ENCODE data around the gene CSMD2. TPM values are rescaled to one million over a fixed set of nuclear protein-coding genes. Genes with fewer than 3 reads are reported as not detected.

The CSMD2 gene
- total and polyA plus RNA-seq, 2 of the 8 experiments (the other 6 are each of a cell fraction or from before 2014, with no cell fraction given): 7.0 to 14.7 TPM

GRCh38 chr1:34188418-34188817, 23.4 kb upstream of the CSMD2 start (continued):
- TF ChIP-seq, protein P1, sequence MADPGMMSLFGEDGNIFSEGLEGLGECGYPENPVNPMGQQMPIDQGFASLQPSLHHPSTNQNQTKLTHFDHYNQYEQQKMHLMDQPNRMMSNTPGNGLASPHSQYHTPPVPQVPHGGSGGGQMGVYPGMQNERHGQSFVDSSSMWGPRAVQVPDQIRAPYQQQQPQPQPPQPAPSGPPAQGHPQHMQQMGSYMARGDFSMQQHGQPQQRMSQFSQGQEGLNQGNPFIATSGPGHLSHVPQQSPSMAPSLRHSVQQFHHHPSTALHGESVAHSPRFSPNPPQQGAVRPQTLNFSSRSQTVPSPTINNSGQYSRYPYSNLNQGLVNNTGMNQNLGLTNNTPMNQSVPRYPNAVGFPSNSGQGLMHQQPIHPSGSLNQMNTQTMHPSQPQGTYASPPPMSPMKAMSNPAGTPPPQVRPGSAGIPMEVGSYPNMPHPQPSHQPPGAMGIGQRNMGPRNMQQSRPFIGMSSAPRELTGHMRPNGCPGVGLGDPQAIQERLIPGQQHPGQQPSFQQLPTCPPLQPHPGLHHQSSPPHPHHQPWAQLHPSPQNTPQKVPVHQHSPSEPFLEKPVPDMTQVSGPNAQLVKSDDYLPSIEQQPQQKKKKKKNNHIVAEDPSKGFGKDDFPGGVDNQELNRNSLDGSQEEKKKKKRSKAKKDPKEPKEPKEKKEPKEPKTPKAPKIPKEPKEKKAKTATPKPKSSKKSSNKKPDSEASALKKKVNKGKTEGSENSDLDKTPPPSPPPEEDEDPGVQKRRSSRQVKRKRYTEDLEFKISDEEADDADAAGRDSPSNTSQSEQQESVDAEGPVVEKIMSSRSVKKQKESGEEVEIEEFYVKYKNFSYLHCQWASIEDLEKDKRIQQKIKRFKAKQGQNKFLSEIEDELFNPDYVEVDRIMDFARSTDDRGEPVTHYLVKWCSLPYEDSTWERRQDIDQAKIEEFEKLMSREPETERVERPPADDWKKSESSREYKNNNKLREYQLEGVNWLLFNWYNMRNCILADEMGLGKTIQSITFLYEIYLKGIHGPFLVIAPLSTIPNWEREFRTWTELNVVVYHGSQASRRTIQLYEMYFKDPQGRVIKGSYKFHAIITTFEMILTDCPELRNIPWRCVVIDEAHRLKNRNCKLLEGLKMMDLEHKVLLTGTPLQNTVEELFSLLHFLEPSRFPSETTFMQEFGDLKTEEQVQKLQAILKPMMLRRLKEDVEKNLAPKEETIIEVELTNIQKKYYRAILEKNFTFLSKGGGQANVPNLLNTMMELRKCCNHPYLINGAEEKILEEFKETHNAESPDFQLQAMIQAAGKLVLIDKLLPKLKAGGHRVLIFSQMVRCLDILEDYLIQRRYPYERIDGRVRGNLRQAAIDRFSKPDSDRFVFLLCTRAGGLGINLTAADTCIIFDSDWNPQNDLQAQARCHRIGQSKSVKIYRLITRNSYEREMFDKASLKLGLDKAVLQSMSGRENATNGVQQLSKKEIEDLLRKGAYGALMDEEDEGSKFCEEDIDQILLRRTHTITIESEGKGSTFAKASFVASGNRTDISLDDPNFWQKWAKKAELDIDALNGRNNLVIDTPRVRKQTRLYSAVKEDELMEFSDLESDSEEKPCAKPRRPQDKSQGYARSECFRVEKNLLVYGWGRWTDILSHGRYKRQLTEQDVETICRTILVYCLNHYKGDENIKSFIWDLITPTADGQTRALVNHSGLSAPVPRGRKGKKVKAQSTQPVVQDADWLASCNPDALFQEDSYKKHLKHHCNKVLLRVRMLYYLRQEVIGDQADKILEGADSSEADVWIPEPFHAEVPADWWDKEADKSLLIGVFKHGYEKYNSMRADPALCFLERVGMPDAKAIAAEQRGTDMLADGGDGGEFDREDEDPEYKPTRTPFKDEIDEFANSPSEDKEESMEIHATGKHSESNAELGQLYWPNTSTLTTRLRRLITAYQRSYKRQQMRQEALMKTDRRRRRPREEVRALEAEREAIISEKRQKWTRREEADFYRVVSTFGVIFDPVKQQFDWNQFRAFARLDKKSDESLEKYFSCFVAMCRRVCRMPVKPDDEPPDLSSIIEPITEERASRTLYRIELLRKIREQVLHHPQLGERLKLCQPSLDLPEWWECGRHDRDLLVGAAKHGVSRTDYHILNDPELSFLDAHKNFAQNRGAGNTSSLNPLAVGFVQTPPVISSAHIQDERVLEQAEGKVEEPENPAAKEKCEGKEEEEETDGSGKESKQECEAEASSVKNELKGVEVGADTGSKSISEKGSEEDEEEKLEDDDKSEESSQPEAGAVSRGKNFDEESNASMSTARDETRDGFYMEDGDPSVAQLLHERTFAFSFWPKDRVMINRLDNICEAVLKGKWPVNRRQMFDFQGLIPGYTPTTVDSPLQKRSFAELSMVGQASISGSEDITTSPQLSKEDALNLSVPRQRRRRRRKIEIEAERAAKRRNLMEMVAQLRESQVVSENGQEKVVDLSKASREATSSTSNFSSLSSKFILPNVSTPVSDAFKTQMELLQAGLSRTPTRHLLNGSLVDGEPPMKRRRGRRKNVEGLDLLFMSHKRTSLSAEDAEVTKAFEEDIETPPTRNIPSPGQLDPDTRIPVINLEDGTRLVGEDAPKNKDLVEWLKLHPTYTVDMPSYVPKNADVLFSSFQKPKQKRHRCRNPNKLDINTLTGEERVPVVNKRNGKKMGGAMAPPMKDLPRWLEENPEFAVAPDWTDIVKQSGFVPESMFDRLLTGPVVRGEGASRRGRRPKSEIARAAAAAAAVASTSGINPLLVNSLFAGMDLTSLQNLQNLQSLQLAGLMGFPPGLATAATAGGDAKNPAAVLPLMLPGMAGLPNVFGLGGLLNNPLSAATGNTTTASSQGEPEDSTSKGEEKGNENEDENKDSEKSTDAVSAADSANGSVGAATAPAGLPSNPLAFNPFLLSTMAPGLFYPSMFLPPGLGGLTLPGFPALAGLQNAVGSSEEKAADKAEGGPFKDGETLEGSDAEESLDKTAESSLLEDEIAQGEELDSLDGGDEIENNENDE (IDR thresholded peaks at IDR 0.05; ENCODE audit: insufficient replicate concordance, low read length): no peak
- TF ChIP-seq CREB1 (IDR thresholded peaks at IDR 0.05) (no peak; the same call in 1 of the 2 replicates), TBP (IDR thresholded peaks at IDR 0.05; ENCODE audit: low read depth, low read length) (no peak), ATF2 (IDR thresholded peaks at IDR 0.05; ENCODE audit: low read length) (0 out of 2 replicates have a peak, but pooled peaks have one; percentile 21), BCL11A (IDR thresholded peaks at IDR 0.05; ENCODE audit: low read depth in 2 of 2, low read length in 2 of 2) (no peak), KDM1A (IDR thresholded peaks at IDR 0.05; ENCODE audit: borderline replicate concordance, low read length) (peak; percentile 94), NRF1 (IDR thresholded peaks at IDR 0.05; ENCODE audit: low read depth, low read length) (no peak), KDM4A (IDR thresholded peaks at IDR 0.05; ENCODE audit: low read depth, low read length, severe bottlenecking) (peak; percentile 1), CHD2 (IDR thresholded peaks at IDR 0.05; ENCODE audit: low read length) (no peak; the same call in 1 of the 2 replicates)
- TF ChIP-seq, protein P2, sequence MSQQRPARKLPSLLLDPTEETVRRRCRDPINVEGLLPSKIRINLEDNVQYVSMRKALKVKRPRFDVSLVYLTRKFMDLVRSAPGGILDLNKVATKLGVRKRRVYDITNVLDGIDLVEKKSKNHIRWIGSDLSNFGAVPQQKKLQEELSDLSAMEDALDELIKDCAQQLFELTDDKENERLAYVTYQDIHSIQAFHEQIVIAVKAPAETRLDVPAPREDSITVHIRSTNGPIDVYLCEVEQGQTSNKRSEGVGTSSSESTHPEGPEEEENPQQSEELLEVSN (IDR thresholded peaks at IDR 0.05): no peak
